ENCODE results near the gene SLC22A6. TPM values are rescaled to one million over a fixed set of nuclear protein-coding genes. Genes with fewer than 3 reads are reported as not detected.

SLC22A6 gene
- not detected for total RNA-seq
- not detected for total RNA-seq (2013)

DNA sequence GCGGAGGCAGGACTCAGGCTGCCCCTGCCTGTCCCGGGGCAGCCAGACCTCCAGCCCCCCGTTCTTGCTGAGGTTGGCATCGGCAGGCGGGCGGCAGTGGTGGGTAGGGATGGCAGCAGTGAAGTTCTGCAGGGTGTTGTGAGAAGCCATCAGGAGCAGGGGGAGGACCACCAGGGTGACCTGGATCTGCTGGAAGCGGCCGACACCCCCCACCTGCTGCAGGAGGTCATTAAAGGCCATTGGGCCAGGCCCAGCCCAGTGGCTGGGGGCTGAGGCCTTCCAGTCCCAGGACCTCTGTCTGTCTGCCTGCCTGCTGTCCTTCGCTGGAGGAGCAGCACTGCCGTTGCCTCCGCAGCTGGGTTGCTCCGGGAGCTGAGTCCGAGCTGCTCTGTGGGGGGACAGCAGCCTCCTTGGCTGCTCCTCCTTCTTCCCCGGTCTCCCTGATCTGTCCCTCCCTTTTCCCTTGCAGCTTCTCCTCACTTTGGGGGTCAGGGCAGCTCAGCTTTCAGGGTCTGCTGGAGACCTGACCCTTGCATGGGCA lies at the start of gene SLC22A6:
Gene SLC22A6, minus strand, starts transcription at position 517 of the 541 bp plus-strand sequence. Its CDS starts 277 bp downstream, at position 240.
- H3K27me3 Mint-ChIP-seq (ENCODE audit: low read depth in 2 of 2), result peaks cover 3 to 15% of the 10 kb centered on the region in 2 donors
- WGBS (ENCODE audit: insufficient coverage), result 77% methylated on average over 14 of the region's 14 CpGs
- Histone ChIP-seq H3K36me3 (ENCODE audit: control insufficient read depth, insufficient read depth, low read length) (no peaks in the 10 kb centered on the region), H3K4me3 (ENCODE audit: low read length) (no peak within 1 kb of the TSS), H3K9me3 (ENCODE audit: control insufficient read depth, insufficient read depth, low read length) (no peaks in the 10 kb centered on the region), H3K27ac (ENCODE audit: low read length) (no peak within 1 kb of the TSS), H3K4me1 (ENCODE audit: control insufficient read depth, insufficient read depth, low read length) (no peaks in the 10 kb centered on the region), H3K27me3 (ENCODE audit: control insufficient read depth, insufficient read depth, low read length) (no peaks in the 10 kb centered on the region)
- no peak within 1 kb of the TSS for H3K4me3 Mint-ChIP-seq
- ATAC-seq, result no peak
- H3K4me1 Mint-ChIP-seq, result no peaks in the 10 kb centered on the region
- H3K27ac Mint-ChIP-seq, result no peak within 1 kb of the TSS
- TF ChIP-seq, protein P1, sequence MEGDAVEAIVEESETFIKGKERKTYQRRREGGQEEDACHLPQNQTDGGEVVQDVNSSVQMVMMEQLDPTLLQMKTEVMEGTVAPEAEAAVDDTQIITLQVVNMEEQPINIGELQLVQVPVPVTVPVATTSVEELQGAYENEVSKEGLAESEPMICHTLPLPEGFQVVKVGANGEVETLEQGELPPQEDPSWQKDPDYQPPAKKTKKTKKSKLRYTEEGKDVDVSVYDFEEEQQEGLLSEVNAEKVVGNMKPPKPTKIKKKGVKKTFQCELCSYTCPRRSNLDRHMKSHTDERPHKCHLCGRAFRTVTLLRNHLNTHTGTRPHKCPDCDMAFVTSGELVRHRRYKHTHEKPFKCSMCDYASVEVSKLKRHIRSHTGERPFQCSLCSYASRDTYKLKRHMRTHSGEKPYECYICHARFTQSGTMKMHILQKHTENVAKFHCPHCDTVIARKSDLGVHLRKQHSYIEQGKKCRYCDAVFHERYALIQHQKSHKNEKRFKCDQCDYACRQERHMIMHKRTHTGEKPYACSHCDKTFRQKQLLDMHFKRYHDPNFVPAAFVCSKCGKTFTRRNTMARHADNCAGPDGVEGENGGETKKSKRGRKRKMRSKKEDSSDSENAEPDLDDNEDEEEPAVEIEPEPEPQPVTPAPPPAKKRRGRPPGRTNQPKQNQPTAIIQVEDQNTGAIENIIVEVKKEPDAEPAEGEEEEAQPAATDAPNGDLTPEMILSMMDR (IDR thresholded peaks at IDR 0.05), result no peak
- no peaks in the 10 kb centered on the region for H3K36me3 Mint-ChIP-seq
- DNase-seq, result no peak
- no peaks in the 10 kb centered on the region for H3K9me3 Mint-ChIP-seq
- intact Hi-C loops (cut with micrococcal nuclease), result no loop called here

- Mint-ChIP-seq H3K4me1 (peaks cover 0 to 7% of the 10 kb centered on the region in 2 donors), H3K27me3 (ENCODE audit: low read depth in 2 of 2) (peaks cover 16 to 34% of the 10 kb centered on the region in 2 donors), H3K27ac (no peak overlapping the region), H3K4me3 (no peak overlapping the region), H3K36me3 (no peaks in the 10 kb centered on the region), H3K9me3 (no peaks in the 10 kb centered on the region)
- Histone ChIP-seq H3K9me3 (ENCODE audit: control insufficient read depth, insufficient read depth, low read length) (no peaks in the 10 kb centered on the region), H3K4me3 (ENCODE audit: low read length) (no peak overlapping the region), H3K36me3 (ENCODE audit: control insufficient read depth, insufficient read depth, low read length) (no peaks in the 10 kb centered on the region), H3K27me3 (ENCODE audit: control insufficient read depth, insufficient read depth, low read length) (no peaks in the 10 kb centered on the region), H3K27ac (ENCODE audit: low read length) (no peak overlapping the region), H3K4me1 (ENCODE audit: control insufficient read depth, insufficient read depth, low read length) (no peaks in the 10 kb centered on the region)
- no peak for ATAC-seq
- TF ChIP-seq, protein P1 (IDR thresholded peaks at IDR 0.05), result no peak
- intact Hi-C loops (cut with micrococcal nuclease), result loop anchor here (10.0 kb wide), 2 partner anchors 702 to 1112 kb away; no protein-coding TSS in a partner anchor
- WGBS (ENCODE audit: insufficient coverage), result 97% methylated on average over 4 of the region's 4 CpGs
- DNase-seq, result no peak
These were observed 47.7 kb upstream of the SLC22A6 start for GRCh38 chr11:63032457-63032856.

- peaks cover 2% of the 10 kb centered on the region for H3K27me3 ChIP-seq (ENCODE audit: control insufficient read depth, insufficient read depth, low read length)
- H3K36me3 ChIP-seq (ENCODE audit: control insufficient read depth, insufficient read depth, low read length), result no peaks in the 10 kb centered on the region
- Mint-ChIP-seq H3K9me3 (no peaks in the 10 kb centered on the region), H3K27ac (no peak overlapping the region), H3K4me3 (no peak overlapping the region), H3K27me3 (ENCODE audit: low read depth in 2 of 2) (peaks cover 4 to 15% of the 10 kb centered on the region in 2 donors), H3K4me1 (peaks cover 7% of the 10 kb centered on the region in 2 donors), H3K36me3 (no peaks in the 10 kb centered on the region)
- ATAC-seq, result peak; percentile 87 to 98 (median 95)
- intact Hi-C loops (cut with micrococcal nuclease), result loop anchor here (1.0 kb wide), 1 partner anchor 118 kb away; no protein-coding TSS in a partner anchor
- no peak overlapping the region for H3K27ac ChIP-seq (ENCODE audit: low read length)
- H3K4me1 ChIP-seq (ENCODE audit: control insufficient read depth, insufficient read depth, low read length), result peaks cover 3% of the 10 kb centered on the region
- WGBS (ENCODE audit: insufficient coverage), result 12% methylated on average over 19 of the region's 19 CpGs
- DNase-seq, result peak; percentile 76 to 87
- TF ChIP-seq, protein P1 (IDR thresholded peaks at IDR 0.05), result peak; percentile 99
- H3K9me3 ChIP-seq (ENCODE audit: control insufficient read depth, insufficient read depth, low read length), result no peaks in the 10 kb centered on the region
- no peak overlapping the region for H3K4me3 ChIP-seq (ENCODE audit: low read length)
These were observed 39.3 kb upstream of the SLC22A6 start for GRCh38 chr11:63023841-63024648.
